Measurements from ENCODE around the gene CFAP206.
"Not testable (repeated sequence)": the region's sequence is repeated elsewhere in the genome, so short reads cannot be mapped to it uniquely, and the experiment has no call there.

The CFAP206 gene

GRCh38 chr6:87426789-87427188 lies 19.0 kb downstream of the CFAP206 start:
- DNase-seq (ENCODE audit: low spot score) = no peak

- DNase-seq (ENCODE audit: low spot score) = no peak
Observed at GRCh38 chr6:87430499-87430898, 22.7 kb downstream of the CFAP206 start.

GRCh38 chr6:87431263-87431662 lies 23.5 kb downstream of the CFAP206 start:
- no peak for DNase-seq (ENCODE audit: low spot score)

GRCh38 chr6:87436435-87436834 lies 28.7 kb downstream of the CFAP206 start:
- DNase-seq (ENCODE audit: low spot score) = peak; percentile 34

GRCh38 chr6:87441711-87442110 lies 33.9 kb downstream of the CFAP206 start:
- no peak for DNase-seq (ENCODE audit: low spot score)

- no peak for DNase-seq (ENCODE audit: low spot score)
Observed at GRCh38 chr6:87444362-87444761, 36.6 kb downstream of the CFAP206 start.

GRCh38 chr6:87465051-87465450 lies 57.3 kb downstream of the CFAP206 start:
- DNase-seq (ENCODE audit: low spot score) = no peak

- peak; percentile 84 for DNase-seq (ENCODE audit: low spot score)
Observed at GRCh38 chr6:87472525-87473418, 65.0 kb downstream of the CFAP206 start, which contains the start of gene SLC35A1. Gene SLC35A1, plus strand, starts transcription at chr6:87472974. Its CDS starts 30 bp downstream, at chr6:87473004.

GRCh38 chr6:87473419-87473903 lies 65.7 kb downstream of the CFAP206 start:
- DNase-seq (ENCODE audit: low spot score) = peak; percentile 38

- DNase-seq (ENCODE audit: low spot score) = no peak
Observed at GRCh38 chr6:87481931-87482330, 74.2 kb downstream of the CFAP206 start.

GRCh38 chr6:87482366-87482765 lies 74.6 kb downstream of the CFAP206 start:
- no peak for DNase-seq (ENCODE audit: low spot score)

GRCh38 chr6:87483929-87484328 lies 76.2 kb downstream of the CFAP206 start:
- DNase-seq (ENCODE audit: low spot score) = no peak

GRCh38 chr6:87484491-87484890 lies 76.7 kb downstream of the CFAP206 start:
- no peak for DNase-seq (ENCODE audit: low spot score)

GRCh38 chr6:87487555-87487954 lies 79.8 kb downstream of the CFAP206 start:
- no peak for DNase-seq (ENCODE audit: low spot score)

- not testable (repeated sequence) for DNase-seq (ENCODE audit: low spot score)
Observed at GRCh38 chr6:87489326-87489725, 81.6 kb downstream of the CFAP206 start.

GRCh38 chr6:87494761-87495422 lies 87.1 kb downstream of the CFAP206 start:
- DNase-seq (ENCODE audit: low spot score) = no peak

- DNase-seq (ENCODE audit: low spot score) = no peak
Observed at GRCh38 chr6:87498048-87498447, 90.3 kb downstream of the CFAP206 start.

GRCh38 chr6:87501809-87502572 lies 94.2 kb downstream of the CFAP206 start:
- no peak for DNase-seq (ENCODE audit: low spot score)

GRCh38 chr6:87504441-87504840 lies 96.7 kb downstream of the CFAP206 start:
- no peak for DNase-seq (ENCODE audit: low spot score)
